HEK293T (cell line): ENCODE measurements around the gene FGG.

ENCODE experiments used
- CTCF ChIA-PET: fragments of 350-600 bp; formaldehyde crosslinking; extraction: SDS; loops from one replicate; lab custom pipeline; 2021; ENCODE audit warnings: antibody characterized with exemption, inconsistent platforms; lab: Yijun Ruan, JAX
- POLR2A ChIA-PET: fragments of 350-600 bp; formaldehyde crosslinking; extraction: SDS; loops from one replicate; lab custom pipeline; 2020; ENCODE audit warnings: antibody characterized with exemption, inconsistent platforms; lab: Yijun Ruan, JAX
- DNase-seq: peaks from one replicate; pipeline ENCODE4 v3.0.0; 2012; ENCODE audit warnings: mixed read lengths; ENCODE audit errors: extremely low spot score
- ARNT ChIP-seq: fragments of 450-650 bp; IDR thresholded peaks from 2 replicates; pipeline ENCODE4 v1.6.1; 2017; ENCODE audit warnings: mild to moderate bottlenecking
- BHLHE40 ChIP-seq: fragments of 450-650 bp; IDR thresholded peaks from 2 replicates; pipeline ENCODE4 v1.6.1; 2016; ENCODE audit warnings: mild to moderate bottlenecking, moderate library complexity, borderline replicate concordance
- CTBP1 ChIP-seq: fragments of 450-650 bp; IDR thresholded peaks from 2 replicates; pipeline ENCODE4 v1.6.1; 2016; ENCODE audit warnings: borderline replicate concordance
- ELF4 ChIP-seq: fragments of 450-650 bp; IDR thresholded peaks from 2 replicates; pipeline ENCODE4 v1.6.1; 2017; ENCODE audit warnings: antibody characterized with exemption
- FOXA1 ChIP-seq: fragments of 450-650 bp; IDR thresholded peaks from 2 replicates; pipeline ENCODE4 v1.6.1; 2016; ENCODE audit warnings: mild to moderate bottlenecking
- FOXK2 ChIP-seq: fragments of 450-650 bp; IDR thresholded peaks from 2 replicates; pipeline ENCODE4 v1.6.1; 2016; ENCODE audit warnings: mild to moderate bottlenecking
- FOXM1 ChIP-seq: fragments of 450-650 bp; IDR thresholded peaks from 2 replicates; pipeline ENCODE4 v1.6.1; 2017; ENCODE audit warnings: mild to moderate bottlenecking, borderline replicate concordance
- HDGF ChIP-seq: fragments of 450-650 bp; IDR thresholded peaks from 2 replicates; pipeline ENCODE4 v1.6.1; 2017; ENCODE audit warnings: antibody characterized with exemption, borderline replicate concordance
- L3MBTL2 ChIP-seq: fragments of 450-650 bp; conservative IDR thresholded peaks from 2 replicates; pipeline ENCODE4 v1.6.1; 2016; ENCODE audit warnings: mild to moderate bottlenecking
- LEF1 ChIP-seq: fragments of 450-650 bp; IDR thresholded peaks from 2 replicates; pipeline ENCODE4 v1.6.1; 2017; ENCODE audit warnings: mild to moderate bottlenecking, borderline replicate concordance
- NFRKB ChIP-seq: fragments of 450-650 bp; IDR thresholded peaks from 2 replicates; pipeline ENCODE4 v1.6.1; 2016; ENCODE audit warnings: mild to moderate bottlenecking, moderate library complexity
- SP1 ChIP-seq: fragments of 450-650 bp; IDR thresholded peaks from 2 replicates; pipeline ENCODE4 v1.6.1; 2017
- SUZ12 ChIP-seq: fragments of 450-650 bp; IDR thresholded peaks from 2 replicates; pipeline ENCODE4 v1.6.1; 2016; ENCODE audit warnings: mild to moderate bottlenecking
- TARDBP ChIP-seq: fragments of 450-650 bp; IDR thresholded peaks from 2 replicates; pipeline ENCODE4 v1.6.1; 2016
- ZNF384 ChIP-seq: fragments of 450-650 bp; IDR thresholded peaks from 2 replicates; pipeline ENCODE4 v1.6.1; 2016
- TF ChIP-seq, protein P1 (sequence below): fragments of 450-650 bp; IDR thresholded peaks from 2 replicates; pipeline ENCODE4 v1.6.1; 2016

Gene FGG

DNA sequence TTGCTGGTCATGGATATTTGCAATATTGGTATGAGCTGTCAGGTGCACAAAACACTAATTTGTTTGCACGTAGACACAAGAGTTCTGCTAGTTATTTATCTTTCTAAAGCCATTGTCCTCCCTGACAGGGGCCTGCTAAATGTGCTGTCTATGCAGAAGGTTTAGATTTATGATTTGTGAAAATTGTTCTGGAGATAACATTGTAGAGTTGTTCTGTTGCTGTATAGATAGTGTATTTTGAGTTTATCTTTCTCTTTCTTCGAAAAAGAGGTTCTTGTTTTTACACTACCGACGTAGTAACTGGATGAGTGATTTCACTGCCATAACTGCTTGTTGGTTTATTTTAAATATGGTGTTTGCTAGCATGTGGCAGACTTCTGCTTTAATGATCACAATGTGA is 28.5 kb upstream of the FGG start:
- no peak for TF ChIP-seq TARDBP
- TF ChIP-seq ARNT, result no peak
- no peak for TF ChIP-seq FOXK2
- no peak for TF ChIP-seq HDGF
- no peak for TF ChIP-seq SUZ12
- TF ChIP-seq LEF1, result no peak
- no peak for TF ChIP-seq ZNF384
- TF ChIP-seq, protein P1, sequence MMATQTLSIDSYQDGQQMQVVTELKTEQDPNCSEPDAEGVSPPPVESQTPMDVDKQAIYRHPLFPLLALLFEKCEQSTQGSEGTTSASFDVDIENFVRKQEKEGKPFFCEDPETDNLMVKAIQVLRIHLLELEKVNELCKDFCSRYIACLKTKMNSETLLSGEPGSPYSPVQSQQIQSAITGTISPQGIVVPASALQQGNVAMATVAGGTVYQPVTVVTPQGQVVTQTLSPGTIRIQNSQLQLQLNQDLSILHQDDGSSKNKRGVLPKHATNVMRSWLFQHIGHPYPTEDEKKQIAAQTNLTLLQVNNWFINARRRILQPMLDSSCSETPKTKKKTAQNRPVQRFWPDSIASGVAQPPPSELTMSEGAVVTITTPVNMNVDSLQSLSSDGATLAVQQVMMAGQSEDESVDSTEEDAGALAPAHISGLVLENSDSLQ, result no peak
- TF ChIP-seq SP1, result no peak
- no peak for TF ChIP-seq CTBP1
- CTCF ChIA-PET, result interaction anchor here (0.6 kb wide), 1 partner anchor 136 kb away, joined by 3 read pairs; no protein-coding TSS in a partner anchor
- POLR2A ChIA-PET, result no interaction called here
- DNase-seq, result no peak

DNA sequence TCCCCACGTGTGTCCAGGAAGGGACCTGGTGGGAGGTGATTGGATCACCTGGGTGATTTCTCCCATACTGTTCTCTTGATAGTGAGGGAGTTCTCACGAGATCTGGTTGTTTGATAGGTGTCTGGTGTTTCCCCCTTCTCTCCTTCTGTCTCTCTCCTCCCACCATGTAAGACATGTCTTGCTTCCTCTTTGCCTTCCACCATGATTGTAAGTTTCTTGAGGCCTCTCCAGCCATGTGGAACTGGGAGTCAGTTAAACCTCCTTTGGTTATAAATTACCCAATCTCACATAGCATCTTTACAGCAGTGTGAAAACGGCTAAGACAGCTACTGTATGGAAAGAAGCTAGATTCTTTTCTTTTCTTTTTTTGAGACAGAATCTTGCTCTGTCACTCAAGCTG is 21.6 kb upstream of the FGG start:
- no peak for DNase-seq
- ChIA-PET POLR2A (no interaction called here), CTCF (interaction anchor here (0.6 kb wide), 1 partner anchor 1319 kb away, joined by 3 read pairs; no protein-coding TSS in a partner anchor)
- TF ChIP-seq SUZ12 (no peak), TARDBP (no peak), HDGF (no peak), ELF4 (no peak)

DNA sequence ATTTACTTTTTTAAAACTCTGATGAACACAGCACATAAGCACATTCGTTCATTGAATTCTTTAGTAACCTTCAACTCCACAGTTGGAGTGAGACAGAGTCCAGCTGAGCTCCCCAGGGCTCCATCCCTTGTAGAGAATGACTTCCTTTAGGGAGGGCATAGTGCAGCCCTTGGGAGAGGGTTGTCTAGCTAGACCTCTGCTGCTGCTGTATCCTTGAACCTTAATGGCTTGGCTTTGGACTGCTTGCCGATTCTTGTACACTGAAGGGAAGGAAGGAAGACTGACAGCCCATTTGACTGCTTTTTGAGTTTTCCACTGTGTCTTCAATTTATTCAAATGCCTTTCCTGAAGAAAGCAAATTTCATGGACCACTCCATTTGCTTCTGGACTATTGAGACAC is 19.4 kb upstream of the FGG start:
- CTCF ChIA-PET, result interaction anchor here (0.6 to 0.9 kb wide), 2 partner anchors 9 to 293 kb away, joined by 3 to 4 read pairs; no protein-coding TSS in a partner anchor

DNA sequence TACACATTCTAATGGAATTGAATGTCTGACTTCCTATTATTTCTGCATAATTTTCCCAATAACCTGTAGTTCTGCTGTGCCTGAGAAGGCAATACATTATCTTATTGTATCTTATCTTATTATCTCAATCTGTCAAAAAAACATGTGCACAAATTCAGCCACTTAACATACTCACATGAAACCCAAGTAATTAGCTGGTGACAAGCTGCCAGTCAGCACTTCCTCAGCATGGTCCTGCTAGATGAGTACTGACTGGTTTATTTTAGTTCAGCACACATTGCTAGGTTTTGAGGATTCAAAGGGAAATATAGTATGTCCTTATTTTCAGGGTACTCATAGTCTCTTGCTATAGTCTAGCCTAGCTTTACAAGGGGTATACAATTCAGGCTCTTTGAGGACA is 17.9 kb upstream of the FGG start:
- no peak for DNase-seq
- POLR2A ChIA-PET, result no interaction called here
- TF ChIP-seq, protein P1, result no peak
- TF ChIP-seq SUZ12 (no peak), ARNT (no peak), FOXM1 (no peak), TARDBP (no peak), ZNF384 (no peak), SP1 (no peak), NFRKB (no peak), ELF4 (no peak), L3MBTL2 (no peak), CTBP1 (no peak), HDGF (no peak), FOXK2 (no peak), FOXA1 (no peak), BHLHE40 (no peak), LEF1 (no peak)
- CTCF ChIA-PET, result interaction anchor here (0.5 to 1.4 kb wide), 2 partner anchors 71 to 135 kb away, joined by 5 to 6 read pairs; no protein-coding TSS in a partner anchor

More for the DNA sequence above, 19.4 kb upstream of the FGG start:
- POLR2A ChIA-PET, result no interaction called here
- no peak for DNase-seq
- no peak for TF ChIP-seq HDGF
- no peak for TF ChIP-seq ZNF384
- TF ChIP-seq FOXM1, result no peak
- no peak for TF ChIP-seq FOXA1
- no peak for TF ChIP-seq SP1
- TF ChIP-seq TARDBP, result no peak
- no peak for TF ChIP-seq L3MBTL2
- no peak for TF ChIP-seq BHLHE40
- TF ChIP-seq SUZ12, result no peak
- no peak for TF ChIP-seq ARNT
- TF ChIP-seq, protein P1, result no peak
- TF ChIP-seq ELF4, result no peak
- no peak for TF ChIP-seq NFRKB
- TF ChIP-seq FOXK2, result no peak
- no peak for TF ChIP-seq CTBP1
- TF ChIP-seq LEF1, result no peak

DNA sequence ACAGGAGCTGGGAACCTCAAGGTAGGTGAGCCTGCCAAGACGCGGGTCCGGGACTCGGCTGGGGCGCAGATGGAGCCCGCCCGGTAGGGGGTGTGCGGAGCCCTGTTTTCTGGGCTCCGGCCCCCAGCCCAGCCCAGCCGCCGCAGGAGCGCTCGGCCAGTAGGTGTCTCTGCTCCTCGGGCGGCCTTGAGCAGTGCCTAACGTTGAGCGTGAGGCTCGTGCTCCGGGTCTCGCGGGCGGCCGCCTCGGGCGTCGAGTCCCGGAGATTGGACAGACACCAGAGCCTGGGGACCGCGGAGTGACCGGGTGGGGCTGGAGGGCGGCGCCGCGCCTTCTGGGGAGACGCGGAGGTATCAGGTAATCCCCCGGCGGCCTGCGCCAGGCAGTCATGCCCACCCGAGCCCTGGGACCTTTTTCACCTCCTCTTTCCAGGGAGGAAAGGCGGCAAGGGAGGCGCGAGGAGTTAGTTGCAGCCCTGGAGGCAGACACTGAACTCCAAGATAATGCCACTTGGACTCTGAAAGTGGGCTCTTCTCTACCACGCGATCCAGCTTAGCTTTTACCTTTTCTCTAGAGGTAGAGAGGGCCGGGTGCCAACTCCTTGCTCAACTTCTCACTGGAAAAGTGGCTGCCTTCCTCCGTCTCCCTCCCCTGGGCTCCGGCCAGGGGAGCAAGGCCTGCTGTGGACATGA is 14.5 kb upstream of the FGG start:
- ChIA-PET POLR2A (interaction anchor here (1.7 kb wide), 1 partner anchor 77 kb away, joined by 6 read pairs; the partner anchor contains the start of gene PLRG1), CTCF (interaction anchor here (0.6 to 2.5 kb wide), 6 partner anchors 12 to 625 kb away, joined by 3 to 10 read pairs (median 4); partner anchors contain the start of gene FGG)
- TF ChIP-seq ZNF384 (no peak), L3MBTL2 (peak; percentile 67), FOXM1 (no peak), SUZ12 (no peak), CTBP1 (no peak)
- peak; percentile 32 for DNase-seq

DNA sequence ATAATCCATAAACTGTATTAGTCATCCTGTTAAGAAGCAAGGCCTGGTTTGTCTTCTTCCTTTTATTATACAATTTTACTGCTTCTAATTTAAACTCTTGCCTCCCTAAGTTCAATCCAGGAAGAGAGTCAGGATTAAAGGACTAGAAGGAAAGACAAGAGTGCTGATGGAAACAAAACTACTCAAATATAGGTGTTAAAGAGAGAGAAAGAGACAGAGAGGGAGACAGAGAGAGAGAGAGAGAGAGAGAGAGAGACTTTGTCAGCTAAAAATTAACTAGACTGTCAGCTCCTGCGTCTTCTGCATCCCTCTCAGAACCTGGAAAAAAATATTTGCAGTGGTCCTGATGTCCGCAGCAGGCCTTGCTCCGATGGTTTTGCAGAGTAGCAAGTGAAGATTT is 13.5 kb upstream of the FGG start:
- no peak for TF ChIP-seq ARNT
- no peak for TF ChIP-seq ELF4
- TF ChIP-seq, protein P1, result no peak
- no peak for TF ChIP-seq CTBP1
- no peak for TF ChIP-seq NFRKB
- no peak for TF ChIP-seq SUZ12
- TF ChIP-seq FOXK2, result no peak
- no peak for TF ChIP-seq TARDBP
- TF ChIP-seq HDGF, result no peak
- TF ChIP-seq ZNF384, result no peak
- no peak for TF ChIP-seq FOXM1
- TF ChIP-seq L3MBTL2, result no peak
- no peak for TF ChIP-seq LEF1
- ChIA-PET POLR2A (interaction anchor here (1.6 to 1.7 kb wide), 2 partner anchors 76 kb away, joined by 6 to 11 read pairs; partner anchors contain the start of gene PLRG1), CTCF (interaction anchor here (0.6 to 2.5 kb wide), 8 partner anchors 11 to 626 kb away, joined by 3 to 10 read pairs (median 4); partner anchors contain the start of genes FGG and PLRG1)
- DNase-seq, result no peak
